Mucosa of descending colon (tissue), 3 donors: ENCODE results near the gene PPP1R1B. TPM values are rescaled to one million over a fixed set of nuclear protein-coding genes. Genes with fewer than 3 reads are reported as not detected.

Source experiments
- ATAC-seq: fragments of 200-7000 bp; cut with Tn5 transposase; one replicate; pipeline ENCODE4 v1.9.1; 2020; ENCODE audit warnings: mild to moderate bottlenecking, moderate library complexity
- DNase-seq, 3 donors: peaks; one replicate each; pipeline ENCODE4 v3.0.0-alpha.2; 2020
- H3K36me3 ChIP-seq: fragments of 200-600 bp; one replicate; pipeline ENCODE4 v1.8.0; 2021; ENCODE audit warnings: low read depth, mild to moderate bottlenecking
- H3K4me1 ChIP-seq: fragments of 200-600 bp; one replicate; pipeline ENCODE4 v1.8.0; 2021; ENCODE audit warnings: low read depth, mild to moderate bottlenecking
- H3K4me3 ChIP-seq: fragments of 200-600 bp; one replicate; pipeline ENCODE4 v1.8.0; 2021; ENCODE audit warnings: mild to moderate bottlenecking
- H3K9me3 ChIP-seq: fragments of 200-600 bp; one replicate; pipeline ENCODE4 v1.8.0; 2021; ENCODE audit warnings: mild to moderate bottlenecking
- intact Hi-C, 2 donors: fragments of 100-400 bp; cut with DNase I in 1 of 2; cut with micrococcal nuclease in 1 of 2; formaldehyde crosslinking; loops; one replicate each; pipeline versions ENCODE4 v1.11.0 to v1.11.1; 2022; cut with DNase I, micrococcal nuclease
- total RNA-seq, 3 donors: library from RNA; stranded (reverse); fragmentation: NEBNext Ultra II Directional in 2 of 3; extraction: Animal tissue kit (Norgen Biotek cat#: 25700) in 2 of 3; gene quantifications; one replicate each; pipeline versions ENCODE4 v1.2.1 to v1.2.4, GENCODE V29; 2021 to 2023
- TF ChIP-seq, protein P1 (sequence below): fragments of 200-600 bp; IDR thresholded peaks from one replicate; pipeline ENCODE4 v1.8.0; 2022; ENCODE audit warnings: antibody characterized with exemption, mild to moderate bottlenecking
- donor health status: DM: no; HTN: no; CAD: no; lungs with moderate emphysema.
- donor health status: DM: no; HTN: no; CAD: no.
- donor health status: DM: no; HTN: yes; CAD: no.

PPP1R1B gene
- total RNA-seq, 3 donors from 2014 or later, result 108 to 362 (median 356) TPM

GRCh38 chr17:39679521-39680192 lies 52.9 kb downstream of the PPP1R1B start:
- peak; percentile 51 for ATAC-seq
- Histone ChIP-seq H3K4me1 (peaks cover 36% of the 10 kb centered on the region), H3K4me3 (no peak overlapping the region), H3K9me3 (no peaks in the 10 kb centered on the region), H3K36me3 (no peaks in the 10 kb centered on the region)
- TF ChIP-seq, protein P1, sequence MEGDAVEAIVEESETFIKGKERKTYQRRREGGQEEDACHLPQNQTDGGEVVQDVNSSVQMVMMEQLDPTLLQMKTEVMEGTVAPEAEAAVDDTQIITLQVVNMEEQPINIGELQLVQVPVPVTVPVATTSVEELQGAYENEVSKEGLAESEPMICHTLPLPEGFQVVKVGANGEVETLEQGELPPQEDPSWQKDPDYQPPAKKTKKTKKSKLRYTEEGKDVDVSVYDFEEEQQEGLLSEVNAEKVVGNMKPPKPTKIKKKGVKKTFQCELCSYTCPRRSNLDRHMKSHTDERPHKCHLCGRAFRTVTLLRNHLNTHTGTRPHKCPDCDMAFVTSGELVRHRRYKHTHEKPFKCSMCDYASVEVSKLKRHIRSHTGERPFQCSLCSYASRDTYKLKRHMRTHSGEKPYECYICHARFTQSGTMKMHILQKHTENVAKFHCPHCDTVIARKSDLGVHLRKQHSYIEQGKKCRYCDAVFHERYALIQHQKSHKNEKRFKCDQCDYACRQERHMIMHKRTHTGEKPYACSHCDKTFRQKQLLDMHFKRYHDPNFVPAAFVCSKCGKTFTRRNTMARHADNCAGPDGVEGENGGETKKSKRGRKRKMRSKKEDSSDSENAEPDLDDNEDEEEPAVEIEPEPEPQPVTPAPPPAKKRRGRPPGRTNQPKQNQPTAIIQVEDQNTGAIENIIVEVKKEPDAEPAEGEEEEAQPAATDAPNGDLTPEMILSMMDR, result no peak
- intact Hi-C loops, result no loop called here
- peak in 1 of 3 donors; percentile 46 for DNase-seq

DNA sequence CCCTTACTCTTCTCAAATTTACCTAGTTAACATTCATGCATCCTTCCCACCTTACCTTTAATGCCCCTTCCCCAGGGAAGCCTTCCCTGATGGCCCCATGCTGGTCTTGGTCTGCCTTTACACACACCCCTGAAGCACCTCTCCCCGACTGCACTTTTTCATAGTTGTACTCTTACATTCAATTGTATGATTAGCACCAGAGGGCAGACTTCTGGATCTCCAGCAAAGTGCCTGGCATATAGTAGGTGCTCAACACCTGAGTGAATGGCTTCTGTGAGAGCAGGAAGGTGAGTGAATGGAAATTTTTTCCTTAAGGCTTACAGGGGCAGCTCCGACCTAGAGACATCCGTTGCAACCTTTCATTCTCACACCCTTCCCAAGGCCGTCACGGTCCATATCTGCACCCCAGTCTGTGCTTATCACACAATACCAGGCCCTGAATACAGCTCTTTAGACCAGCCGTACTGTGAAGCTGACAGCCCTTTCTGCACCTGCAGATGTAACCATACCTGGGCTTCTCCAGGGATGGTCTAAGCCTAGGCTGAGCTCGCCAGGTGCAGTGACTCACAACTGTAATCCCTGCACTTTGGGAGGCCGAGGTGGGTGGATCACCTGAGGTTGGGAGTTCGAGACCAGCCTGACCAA lies 56.7 kb downstream of the PPP1R1B start:
- TF ChIP-seq, protein P1, result no peak
- H3K4me3 ChIP-seq, result no peak overlapping the region
- H3K4me1 ChIP-seq, result peaks cover 26% of the 10 kb centered on the region
- no peaks in the 10 kb centered on the region for H3K36me3 ChIP-seq
- ATAC-seq (no peak), DNase-seq (no peak)
- H3K9me3 ChIP-seq, result no peaks in the 10 kb centered on the region
- intact Hi-C loops, result no loop called here

- ATAC-seq (no peak), DNase-seq (peak in 2 of 3 donors; percentile 16 to 48)
- no peak overlapping the region for H3K4me3 ChIP-seq
- no peaks in the 10 kb centered on the region for H3K36me3 ChIP-seq
- intact Hi-C loops, result no loop called here
- TF ChIP-seq, protein P1, result no peak
- H3K9me3 ChIP-seq, result no peaks in the 10 kb centered on the region
- peaks cover 22% of the 10 kb centered on the region for H3K4me1 ChIP-seq
Observed at GRCh38 chr17:39684369-39685192, 57.8 kb downstream of the PPP1R1B start.

Other genes starting within 250 kb of the PPP1R1B start
- gene FBXL20, start 225.3 kb upstream of the PPP1R1B start, total RNA-seq, result 10 to 100 TPM; 16.6 to 29.2 (median 28.9) TPM
- 10 to 100 TPM; 23.8 to 36.4 (median 27.6) TPM for gene MED1, start 175.7 kb upstream of the PPP1R1B start, total RNA-seq
- 10 to 100 TPM; 49.3 to 59.7 (median 58.4) TPM for gene CDK12, start 165.5 kb upstream of the PPP1R1B start, total RNA-seq
- gene NEUROD2, start 19.0 kb upstream of the PPP1R1B start, total RNA-seq, result under 1 TPM in 1 of 3 donors, not detected in 2; 0.05 TPM
- 10 to 100 TPM; 36.1 to 58.8 (median 57.6) TPM for gene STARD3, start 10.2 kb downstream of the PPP1R1B start, total RNA-seq
- 1 to 10 TPM in 2 of 3 donors, under 1 TPM in 1; 0.96 to 3.4 (median 1.5) TPM for gene TCAP, start 38.4 kb downstream of the PPP1R1B start, total RNA-seq
- 1 to 10 TPM in 2 of 3 donors, under 1 TPM in 1; 0.23 to 2.0 (median 1.5) TPM for gene PNMT, start 41.5 kb downstream of the PPP1R1B start, total RNA-seq
- 10 to 100 TPM; 27.7 to 74.6 (median 47.9) TPM for gene PGAP3, start 61.1 kb downstream of the PPP1R1B start, total RNA-seq
- gene ERBB2, start 73.1 kb downstream of the PPP1R1B start, total RNA-seq, result 100 to 1,000 TPM; 104 to 284 (median 161) TPM
- 10 to 100 TPM; 63.2 to 84.3 (median 67.1) TPM for gene MIEN1, start 103.6 kb downstream of the PPP1R1B start, total RNA-seq
- gene GRB7, start 111.0 kb downstream of the PPP1R1B start, total RNA-seq, result 10 to 100 TPM; 13.6 to 49.0 (median 28.0) TPM
- gene IKZF3, start 237.4 kb downstream of the PPP1R1B start, total RNA-seq, result 1 to 10 TPM; 3.5 to 5.3 (median 4.6) TPM
- not detected for gene ZPBP2, start 241.2 kb downstream of the PPP1R1B start, total RNA-seq